Memory B cell (primary cell): ENCODE data around the gene C22orf39.

Experiments used
- ATAC-seq: fragments of 150-1000 bp; cut with Tn5 transposase; 2 replicates; pipeline ENCODE4 v1.10.0; 2021; ENCODE audit warnings: low read depth, mild to moderate bottlenecking, moderate library complexity
- DNase-seq, 2 donors: peaks; one replicate each; pipeline ENCODE4 v3.0.0; 2022; ENCODE audit warnings: low spot score in 2 of 2
- H3K27ac Mint-ChIP-seq: one replicate; pipeline ENCODE4 v1.8.0; 2022; ENCODE audit warnings: mild to moderate bottlenecking, moderate library complexity, mixed read lengths
- H3K27me3 Mint-ChIP-seq: one replicate; pipeline ENCODE4 v1.8.0; 2022; ENCODE audit warnings: mixed read lengths
- H3K36me3 Mint-ChIP-seq: one replicate; pipeline ENCODE4 v1.8.0; 2022; ENCODE audit warnings: mild to moderate bottlenecking, mixed read lengths
- H3K4me1 Mint-ChIP-seq: one replicate; pipeline ENCODE4 v1.8.0; 2022; ENCODE audit warnings: mixed read lengths
- H3K4me3 Mint-ChIP-seq: one replicate; pipeline ENCODE4 v1.8.0; 2022; ENCODE audit warnings: mild to moderate bottlenecking, moderate library complexity, mixed read lengths
- H3K9me3 Mint-ChIP-seq: one replicate; pipeline ENCODE4 v1.8.0; 2022; ENCODE audit warnings: mixed read lengths

C22orf39 gene

DNA sequence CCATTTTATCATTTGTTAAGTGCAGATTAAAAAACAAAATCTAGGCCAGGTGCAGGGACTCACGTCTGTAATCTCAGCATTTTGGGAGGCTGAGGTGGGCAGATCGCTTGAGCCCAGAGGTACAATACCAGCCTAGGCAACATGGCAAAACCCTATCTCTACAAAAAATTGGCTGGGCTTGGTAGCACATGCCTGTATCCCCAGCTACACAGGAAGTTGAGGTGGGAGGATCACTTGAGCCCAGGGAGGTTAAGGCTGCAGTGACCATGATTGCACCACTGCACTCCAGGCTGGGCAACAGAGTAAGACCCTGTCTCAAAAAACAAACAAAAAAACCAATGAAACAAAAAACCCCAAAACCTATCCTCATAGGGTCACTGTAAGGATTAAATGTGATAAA lies 48.9 kb downstream of the C22orf39 start:
- H3K27me3 Mint-ChIP-seq: no peaks in the 10 kb centered on the region
- no peak for DNase-seq
- peaks cover 39% of the 10 kb centered on the region for H3K36me3 Mint-ChIP-seq
- ATAC-seq: no peak
- no peaks in the 10 kb centered on the region for H3K4me1 Mint-ChIP-seq
- H3K27ac Mint-ChIP-seq: no peak overlapping the region
- no peak overlapping the region for H3K4me3 Mint-ChIP-seq
- H3K9me3 Mint-ChIP-seq: no peaks in the 10 kb centered on the region

DNA sequence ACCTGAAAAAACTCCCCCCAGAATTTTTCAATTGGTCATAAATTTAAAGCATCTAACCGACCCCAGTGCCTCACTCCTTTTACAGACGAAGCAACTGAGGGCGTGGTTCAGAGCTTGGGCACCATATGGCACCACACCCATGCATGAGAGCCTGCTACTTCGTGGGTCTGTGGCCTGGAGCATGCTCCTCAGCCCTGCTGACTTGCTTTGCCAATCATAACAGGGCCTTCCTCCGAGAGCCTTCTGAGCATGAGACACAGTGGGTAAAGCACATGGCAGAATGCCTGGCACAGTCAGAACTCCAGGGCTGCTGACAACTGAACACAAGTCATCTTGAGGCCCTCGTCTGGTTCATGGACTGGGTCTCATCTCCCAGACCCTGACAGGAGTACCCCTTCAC lies 49.3 kb downstream of the C22orf39 start:
- Mint-ChIP-seq H3K27me3 (no peaks in the 10 kb centered on the region), H3K27ac (no peak overlapping the region), H3K4me1 (no peaks in the 10 kb centered on the region), H3K9me3 (no peaks in the 10 kb centered on the region), H3K36me3 (peaks cover 39% of the 10 kb centered on the region), H3K4me3 (no peak overlapping the region)
- ATAC-seq: no peak
- DNase-seq: no peak

DNA sequence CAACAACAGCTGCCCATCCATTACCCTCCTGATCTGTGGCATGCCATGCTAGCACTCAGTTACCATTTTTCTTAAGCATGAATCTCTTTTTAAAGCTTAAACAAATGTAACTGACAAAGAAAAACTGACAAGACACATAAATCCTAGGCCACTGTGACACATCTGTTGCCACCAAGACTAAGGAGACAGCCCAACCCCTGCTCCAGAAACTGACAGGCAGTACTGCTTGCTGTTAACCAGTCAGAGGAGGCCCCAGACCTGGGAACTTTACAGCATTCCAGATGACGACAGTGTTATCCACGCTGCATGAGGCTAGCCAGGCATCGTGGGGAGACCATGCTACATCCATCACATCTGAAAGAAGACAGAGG lies 49.8 kb downstream of the C22orf39 start:
- peaks cover 39% of the 10 kb centered on the region for H3K36me3 Mint-ChIP-seq
- no peak overlapping the region for H3K4me3 Mint-ChIP-seq
- no peaks in the 10 kb centered on the region for H3K27me3 Mint-ChIP-seq
- ATAC-seq (no peak), DNase-seq (no peak)
- no peaks in the 10 kb centered on the region for H3K4me1 Mint-ChIP-seq
- H3K27ac Mint-ChIP-seq: no peak overlapping the region
- H3K9me3 Mint-ChIP-seq: no peaks in the 10 kb centered on the region

DNA sequence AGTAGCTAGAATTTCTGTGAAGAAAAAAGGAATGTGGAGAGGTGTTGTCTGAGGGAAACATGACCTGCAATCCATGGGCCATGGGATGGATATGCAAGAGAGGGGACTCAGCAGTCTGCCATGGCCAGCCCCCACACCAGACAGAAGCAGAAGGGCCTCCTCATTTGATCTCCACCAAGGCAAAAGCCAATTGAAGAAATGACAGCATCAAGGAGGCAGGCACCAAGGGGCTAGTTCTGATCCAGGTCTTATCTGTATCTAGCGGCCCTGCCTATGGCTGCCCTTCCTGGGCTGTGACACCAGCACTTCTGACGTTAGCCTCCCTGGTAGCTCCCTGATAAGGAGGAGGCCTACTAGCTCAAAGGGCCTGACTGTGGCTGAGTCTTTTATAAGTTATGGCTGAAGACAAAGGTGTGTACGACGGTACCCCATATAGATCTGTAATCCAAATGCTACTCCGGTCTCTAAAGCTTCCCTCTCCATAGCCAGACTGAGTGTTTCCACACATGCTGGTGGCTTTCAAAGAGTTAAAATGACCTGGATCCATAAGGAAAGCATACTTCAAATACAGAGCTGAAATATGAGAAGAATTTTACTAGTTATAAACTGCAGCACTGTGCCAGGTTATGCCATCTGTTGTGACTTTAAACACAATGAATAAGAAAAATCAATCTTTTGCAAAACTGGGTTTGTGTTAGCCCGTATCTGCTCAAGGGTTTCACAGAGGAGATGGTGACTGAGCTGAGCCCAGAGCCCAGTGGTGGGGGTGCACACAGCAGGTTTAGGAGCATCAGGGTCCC lies 50.4 kb downstream of the C22orf39 start:
- H3K36me3 Mint-ChIP-seq: peaks cover 39% of the 10 kb centered on the region
- H3K4me1 Mint-ChIP-seq: no peaks in the 10 kb centered on the region
- H3K9me3 Mint-ChIP-seq: no peaks in the 10 kb centered on the region
- ATAC-seq (no peak), DNase-seq (no peak)
- no peak overlapping the region for H3K4me3 Mint-ChIP-seq
- H3K27me3 Mint-ChIP-seq: no peaks in the 10 kb centered on the region
- no peak overlapping the region for H3K27ac Mint-ChIP-seq

DNA sequence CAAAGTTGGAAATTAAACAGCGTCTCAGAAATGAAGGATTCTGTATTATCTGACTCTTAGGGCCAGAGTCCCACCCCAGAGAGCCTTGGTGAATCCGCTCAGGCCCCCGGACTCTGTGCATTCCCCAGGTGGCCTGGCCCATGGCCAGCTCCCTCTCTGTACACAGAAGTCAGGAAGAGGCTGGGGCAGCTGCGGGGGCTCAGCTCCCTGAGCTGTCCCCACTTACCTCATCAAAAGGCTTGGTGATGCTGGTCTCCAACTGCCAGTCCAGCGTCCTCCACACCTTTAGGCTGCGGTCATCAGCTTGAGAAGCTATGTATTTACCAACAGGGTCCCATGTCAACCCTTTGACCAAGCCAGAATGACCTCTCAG lies 51.0 kb downstream of the C22orf39 start:
- Mint-ChIP-seq H3K4me1 (no peaks in the 10 kb centered on the region), H3K27ac (no peak overlapping the region), H3K36me3 (peaks cover 35% of the 10 kb centered on the region), H3K4me3 (no peak overlapping the region), H3K27me3 (no peaks in the 10 kb centered on the region), H3K9me3 (no peaks in the 10 kb centered on the region)
- ATAC-seq (no peak), DNase-seq (no peak)

DNA sequence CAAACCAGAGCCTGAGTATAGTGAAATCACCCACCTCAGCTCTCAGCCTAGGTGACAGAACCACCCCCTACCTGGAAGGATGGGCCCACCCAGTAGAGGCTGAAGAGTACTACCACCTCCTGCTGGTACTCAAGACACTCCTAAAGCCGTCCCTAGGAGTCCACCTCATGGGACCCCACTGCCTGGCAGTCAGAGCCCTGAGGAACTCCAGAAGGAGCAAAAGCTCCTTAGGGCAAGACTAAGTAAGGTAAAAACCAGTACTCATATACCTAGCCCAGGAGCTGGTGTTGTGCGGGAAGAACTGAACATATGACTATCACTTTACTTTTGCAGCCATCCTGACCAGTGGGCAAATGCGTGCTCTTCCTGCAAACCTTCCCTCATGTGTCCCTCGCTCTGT lies 52.2 kb downstream of the C22orf39 start:
- Mint-ChIP-seq H3K27ac (no peak overlapping the region), H3K27me3 (no peaks in the 10 kb centered on the region), H3K9me3 (no peaks in the 10 kb centered on the region), H3K4me1 (no peaks in the 10 kb centered on the region), H3K36me3 (peaks cover 28% of the 10 kb centered on the region), H3K4me3 (no peak overlapping the region)
- ATAC-seq (no peak), DNase-seq (no peak)

DNA sequence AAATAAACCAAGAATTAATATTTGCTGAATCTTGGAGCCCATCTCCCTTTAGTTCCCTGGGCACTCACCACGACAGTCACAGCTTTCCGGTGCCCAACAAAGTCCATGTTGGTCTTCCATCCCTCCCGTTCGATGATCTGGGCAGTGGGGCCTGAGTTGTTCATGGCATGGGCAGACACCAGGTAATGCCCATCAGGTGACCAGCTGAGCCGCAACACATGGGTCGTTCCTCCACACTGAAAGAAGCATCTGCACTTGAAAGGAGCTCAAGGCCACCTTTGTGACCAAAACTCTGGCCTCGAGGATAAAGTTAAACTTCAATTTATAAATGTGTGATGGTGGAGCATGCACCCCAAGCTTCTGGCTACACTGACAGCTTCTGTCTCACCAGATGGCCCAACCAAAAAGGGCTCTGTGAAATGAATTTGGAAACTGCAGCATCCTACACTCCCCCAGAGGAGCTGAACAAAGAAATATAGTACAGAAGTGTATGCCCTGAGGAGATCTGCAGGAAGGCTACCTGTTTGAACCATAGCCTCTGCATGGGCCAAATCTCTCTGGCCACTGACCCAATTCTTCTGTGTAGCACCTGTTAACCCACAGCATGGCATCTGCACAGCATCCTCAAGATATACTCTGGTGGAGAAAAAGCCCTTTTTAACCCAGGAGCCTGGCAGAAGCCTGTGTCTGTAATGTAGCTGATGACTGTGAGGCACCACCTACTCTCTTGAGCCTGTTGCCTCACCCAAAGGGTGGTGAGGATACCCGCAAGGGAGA lies 53.0 kb downstream of the C22orf39 start:
- no peak for ATAC-seq
- Mint-ChIP-seq H3K4me3 (no peak overlapping the region), H3K9me3 (no peaks in the 10 kb centered on the region), H3K4me1 (no peaks in the 10 kb centered on the region), H3K27ac (no peak overlapping the region), H3K36me3 (peaks cover 24% of the 10 kb centered on the region), H3K27me3 (no peaks in the 10 kb centered on the region)
- no peak for DNase-seq

DNA sequence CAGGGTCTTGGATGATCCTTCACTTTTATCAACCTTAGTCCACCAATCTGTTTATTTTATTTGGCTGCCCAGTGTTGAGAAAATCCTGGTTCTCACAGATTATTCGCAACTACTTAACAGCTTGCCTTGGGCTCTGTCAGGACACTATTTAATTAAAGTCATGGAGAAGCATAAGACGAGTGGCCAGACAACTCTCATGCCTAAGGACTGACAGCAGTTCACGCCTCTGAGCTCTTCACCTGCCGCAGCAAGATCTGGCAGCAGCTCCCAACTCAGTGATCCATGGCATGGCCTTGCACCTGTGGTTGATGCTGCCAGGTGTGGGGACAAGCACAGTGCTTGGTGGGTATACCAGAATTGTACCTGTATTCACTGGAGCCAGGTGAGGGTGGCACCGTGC lies 53.8 kb downstream of the C22orf39 start:
- no peaks in the 10 kb centered on the region for H3K27me3 Mint-ChIP-seq
- DNase-seq: no peak
- H3K36me3 Mint-ChIP-seq: peaks cover 22% of the 10 kb centered on the region
- ATAC-seq: no peak
- H3K4me1 Mint-ChIP-seq: no peaks in the 10 kb centered on the region
- no peak overlapping the region for H3K27ac Mint-ChIP-seq
- no peak overlapping the region for H3K4me3 Mint-ChIP-seq
- H3K9me3 Mint-ChIP-seq: no peaks in the 10 kb centered on the region
